ENCODE measurements around the gene RRP12. TPM values are rescaled to one million over a fixed set of nuclear protein-coding genes. Genes with fewer than 3 reads are reported as not detected.

The RRP12 gene
- total RNA-seq, 1 donor from 2014 or later: 62.6 TPM

GRCh38 chr10:97319671-97320479 is 81.3 kb downstream of the RRP12 start:
- CTCF ChIA-PET: interaction anchor here (1.1 to 2.6 kb wide), 4 partner anchors 13 to 81 kb away, joined by 3 to 9 read pairs (median 6); partner anchors contain the start of genes FRAT2 and RRP12
- H3K4me1 Mint-ChIP-seq: peaks cover 30% of the 10 kb centered on the region
- no peaks in the 10 kb centered on the region for H3K27me3 Mint-ChIP-seq
- H3K4me3 Mint-ChIP-seq: peak overlapping the region; percentile 89
- ATAC-seq (ENCODE audit: low read depth) (peak; percentile 55), DNase-seq (peak; percentile 72)
- intact Hi-C loops (cut with micrococcal nuclease): loop anchor here (1.0 to 5.0 kb wide), 5 partner anchors 14 to 81 kb away; partner anchors contain the start of genes ARHGAP19, FRAT2 and RRP12
- H3K27ac Mint-ChIP-seq: peak overlapping the region; percentile 91
- no peaks in the 10 kb centered on the region for H3K9me3 Mint-ChIP-seq
- POLR2A ChIA-PET: interaction anchor here (0.6 to 2.2 kb wide), 11 partner anchors 9 to 1230 kb away, joined by 3 to 41 read pairs (median 4); partner anchors contain the start of genes FRAT2 and RRP12
- no peak for TF ChIP-seq CTCF (IDR thresholded peaks at IDR 0.05)
- no peaks in the 10 kb centered on the region for H3K36me3 Mint-ChIP-seq (ENCODE audit: low read depth)

GRCh38 chr10:97318772-97319651 is 82.1 kb downstream of the RRP12 start, which contains the start of gene FRAT1:
Gene FRAT1 (plus strand): TSS chr10:97319271. CDS start chr10:97319454, 183 bp downstream.
- peak within 1 kb of the TSS; percentile 92 for H3K4me3 Mint-ChIP-seq
- H3K27ac Mint-ChIP-seq: peak within 1 kb of the TSS; percentile 100
- H3K9me3 Mint-ChIP-seq: no peaks in the 10 kb centered on the region
- CTCF ChIA-PET: interaction anchor here (1.1 to 2.6 kb wide), 4 partner anchors 14 to 82 kb away, joined by 3 to 9 read pairs (median 6); partner anchors contain the start of genes FRAT2 and RRP12
- no peak for TF ChIP-seq CTCF (IDR thresholded peaks at IDR 0.05)
- ATAC-seq (ENCODE audit: low read depth) (peak; percentile 66), DNase-seq (peak; percentile 91)
- intact Hi-C loops (cut with micrococcal nuclease): loop anchor here (1.0 to 5.0 kb wide), 3 partner anchors 27 to 82 kb away; partner anchors contain the start of genes ARHGAP19 and RRP12
- H3K27me3 Mint-ChIP-seq: no peaks in the 10 kb centered on the region
- H3K36me3 Mint-ChIP-seq (ENCODE audit: low read depth): no peaks in the 10 kb centered on the region
- POLR2A ChIA-PET: interaction anchor here (0.6 to 2.2 kb wide), 11 partner anchors 9 to 1229 kb away, joined by 3 to 41 read pairs (median 4); partner anchors contain the start of genes FRAT2 and RRP12
- H3K4me1 Mint-ChIP-seq: peaks cover 30% of the 10 kb centered on the region

GRCh38 chr10:97314671-97315070 is 86.5 kb downstream of the RRP12 start:
- Mint-ChIP-seq H3K4me3 (no peak overlapping the region), H3K36me3 (ENCODE audit: low read depth) (no peaks in the 10 kb centered on the region), H3K27ac (no peak overlapping the region), H3K9me3 (no peaks in the 10 kb centered on the region), H3K4me1 (peaks cover 5% of the 10 kb centered on the region), H3K27me3 (no peaks in the 10 kb centered on the region)
- intact Hi-C loops (cut with micrococcal nuclease): loop anchor here (5.0 kb wide), 1 partner anchor 37 kb away; no protein-coding TSS in a partner anchor
- DNase-seq (no peak), ATAC-seq (ENCODE audit: low read depth) (no peak)
- no peak for TF ChIP-seq CTCF (IDR thresholded peaks at IDR 0.05)
- POLR2A ChIA-PET: interaction anchor here (0.5 kb wide), 1 partner anchor 181 kb away, joined by 3 read pairs; no protein-coding TSS in a partner anchor
- CTCF ChIA-PET: no interaction called here

GRCh38 chr10:97312897-97313296 is 88.2 kb downstream of the RRP12 start:
- Mint-ChIP-seq H3K27me3 (no peaks in the 10 kb centered on the region), H3K27ac (no peak overlapping the region), H3K9me3 (no peaks in the 10 kb centered on the region), H3K4me3 (no peak overlapping the region), H3K36me3 (ENCODE audit: low read depth) (no peaks in the 10 kb centered on the region), H3K4me1 (peaks cover 2% of the 10 kb centered on the region)
- CTCF ChIA-PET: no interaction called here
- DNase-seq (no peak), ATAC-seq (ENCODE audit: low read depth) (no peak)
- POLR2A ChIA-PET: no interaction called here
- intact Hi-C loops (cut with micrococcal nuclease): no loop called here
- TF ChIP-seq CTCF (IDR thresholded peaks at IDR 0.05): no peak

Data from activated B cell treated with CpG ODN at 0.5 μM for 24 hours (primary cell).